Bronchial epithelial cell (primary cell): ENCODE data around the gene KLHL35. TPM values are rescaled to one million over a fixed set of nuclear protein-coding genes. Genes with fewer than 3 reads are reported as not detected.
"Not testable (repeated sequence)": the region's sequence is repeated elsewhere in the genome, so short reads cannot be mapped to it uniquely, and the experiment has no call there.

Experiments
- DNase-seq: peaks from one replicate; pipeline ENCODE4 v3.0.0-alpha.2; 2010; ENCODE audit warnings: low read depth
- FAIRE-seq: peaks from 2 replicates; lab custom pipeline; 2011; peaks lifted over from hg19 to GRCh38; lab: Jason Lieb, UNC
- H3K27me3 ChIP-seq: 2 replicates; pipeline ENCODE4 v1.5.1; 2011; ENCODE audit warnings: low read length; ENCODE audit not compliant: control insufficient read depth, insufficient read depth
- H3K36me3 ChIP-seq: 2 replicates; pipeline ENCODE4 v1.5.1; 2011; ENCODE audit warnings: low read length; ENCODE audit not compliant: control insufficient read depth, insufficient read depth
- H3K4me3 ChIP-seq: 2 replicates; pipeline ENCODE4 v1.5.1; 2011; ENCODE audit warnings: mild to moderate bottlenecking, low read depth, low read length, control low read depth
- CTCF ChIP-seq: IDR thresholded peaks from 2 replicates; pipeline ENCODE4 v1.5.1; 2011; ENCODE audit warnings: mild to moderate bottlenecking, moderate library complexity, low read length, control low read depth, inconsistent platforms; ENCODE audit not compliant: insufficient read depth, severe bottlenecking
- total RNA-seq: library from RNA; depleted of rRNA; stranded (reverse); fragments of >200 nt; gene quantifications from 2 replicates; pipeline ENCODE4 v1.2.1, GENCODE V29; 2014

KLHL35 gene
- total RNA-seq, 1 donor from 2014 or later: 0.79 TPM

- H3K27me3 ChIP-seq: no peaks in the 10 kb centered on the region
- DNase-seq: no peak
- H3K4me3 ChIP-seq: no peak overlapping the region
- H3K36me3 ChIP-seq: peaks cover 4% of the 10 kb centered on the region
- FAIRE-seq: no peak
- TF ChIP-seq CTCF: no peak
Measured at GRCh38 chr11:75422248-75423231, 10.5 kb downstream of the KLHL35 start.

DNA sequence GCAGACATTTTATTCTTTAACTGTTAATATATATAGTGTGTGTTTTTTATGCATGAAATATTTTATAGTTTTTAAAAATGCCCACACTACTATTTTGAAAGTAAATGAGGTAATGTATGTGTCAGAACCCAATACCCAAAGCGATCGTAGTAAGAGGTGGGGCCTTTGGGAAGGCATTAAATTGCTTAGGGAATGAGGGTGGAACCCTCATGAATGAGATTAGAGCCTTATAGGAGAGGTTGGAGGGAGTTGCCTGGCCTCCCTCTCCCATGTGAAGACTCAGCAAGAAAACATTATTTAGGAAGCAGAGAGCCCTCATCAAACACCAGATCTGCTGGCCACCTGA lies 11.1 kb downstream of the KLHL35 start:
- no peak for FAIRE-seq
- H3K36me3 ChIP-seq: peaks cover 4% of the 10 kb centered on the region
- no peaks in the 10 kb centered on the region for H3K27me3 ChIP-seq
- TF ChIP-seq CTCF: no peak
- no peak for DNase-seq
- H3K4me3 ChIP-seq: no peak overlapping the region

DNA sequence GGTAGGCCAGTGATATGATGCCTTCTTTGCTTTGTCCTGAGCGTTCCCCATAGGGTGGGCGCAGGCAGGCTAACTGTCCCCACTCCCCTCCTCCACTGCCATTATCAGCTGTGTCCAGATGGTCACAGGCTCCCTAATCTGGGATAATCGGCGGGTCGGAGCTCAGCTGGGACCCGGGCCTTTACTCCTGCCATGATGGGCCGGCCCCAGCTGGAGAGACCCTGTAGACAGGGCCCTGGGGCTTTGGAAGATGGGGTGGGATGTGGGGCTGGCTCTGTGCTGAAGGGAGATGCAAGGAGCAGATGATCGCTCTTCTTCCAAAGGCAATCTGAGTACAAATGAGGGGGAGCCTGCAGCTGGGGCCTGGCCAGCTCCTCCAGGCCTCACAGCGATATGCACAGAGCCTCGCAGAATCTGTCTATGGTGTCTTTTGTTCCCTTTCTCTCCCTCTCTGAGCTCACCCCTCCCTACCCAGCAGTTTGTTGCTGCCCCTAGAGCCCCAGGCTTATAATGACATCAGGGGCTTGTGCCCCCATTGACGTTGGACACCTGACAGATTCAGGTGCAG lies 11.9 kb downstream of the KLHL35 start:
- Histone ChIP-seq H3K4me3 (no peak overlapping the region), H3K36me3 (peaks cover 4% of the 10 kb centered on the region), H3K27me3 (no peaks in the 10 kb centered on the region)
- no peak for FAIRE-seq
- DNase-seq: no peak
- TF ChIP-seq CTCF: no peak

GRCh38 chr11:75420224-75421034 lies 12.6 kb downstream of the KLHL35 start:
- TF ChIP-seq CTCF: no peak
- Histone ChIP-seq H3K36me3 (peaks cover 4% of the 10 kb centered on the region), H3K4me3 (no peak overlapping the region), H3K27me3 (no peaks in the 10 kb centered on the region)
- no peak for FAIRE-seq
- no peak for DNase-seq

- FAIRE-seq (no peak), DNase-seq (no peak)
- no peak for TF ChIP-seq CTCF
- no peak overlapping the region for H3K4me3 ChIP-seq
- peaks cover 11% of the 10 kb centered on the region for H3K36me3 ChIP-seq
- H3K27me3 ChIP-seq: no peaks in the 10 kb centered on the region
Measured at GRCh38 chr11:75413864-75414263, 19.1 kb downstream of the KLHL35 start.

DNA sequence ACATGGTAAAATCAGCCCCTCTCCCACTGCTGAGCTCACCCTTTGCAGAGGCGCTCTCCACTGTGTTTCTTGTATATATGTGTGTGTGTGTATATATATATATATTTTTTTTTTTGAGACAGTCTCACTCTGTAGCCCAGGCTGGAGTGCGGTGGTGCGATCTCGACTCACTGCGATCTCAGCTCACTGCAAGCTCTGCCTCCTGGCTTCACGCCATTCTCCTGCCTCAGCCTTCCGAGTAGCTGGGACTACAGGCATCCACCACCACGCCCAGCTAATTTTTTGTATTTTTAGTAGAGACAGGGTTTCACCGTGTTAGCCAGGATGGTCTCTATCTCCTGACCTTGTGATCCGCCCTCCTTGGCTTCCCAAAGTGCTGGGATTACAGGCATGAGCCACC lies 19.9 kb downstream of the KLHL35 start:
- not testable (repeated sequence) for H3K4me3 ChIP-seq, DNase-seq, H3K27me3 ChIP-seq, FAIRE-seq
- H3K36me3 ChIP-seq: peaks cover 12% of the 10 kb centered on the region

DNA sequence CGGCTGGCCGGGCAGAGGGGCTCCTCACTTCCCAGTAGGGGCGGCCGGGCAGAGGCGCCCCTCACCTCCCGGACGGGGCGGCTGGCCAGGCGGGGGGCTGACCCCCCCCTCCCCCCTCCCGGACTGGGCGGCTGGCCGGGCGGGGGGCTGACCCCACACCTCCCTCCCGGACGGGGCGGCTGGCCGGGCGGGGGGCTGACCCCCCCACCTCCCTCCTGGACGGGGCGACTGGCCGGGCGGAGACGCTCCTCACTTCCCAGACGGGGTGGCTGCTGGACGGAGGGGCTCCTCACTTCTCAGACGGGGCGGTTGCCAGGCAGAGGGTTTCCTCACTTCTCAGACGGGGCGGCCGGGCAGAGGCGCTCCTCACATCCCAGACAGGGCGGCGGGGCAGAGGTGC lies 23.0 kb downstream of the KLHL35 start:
- H3K36me3 ChIP-seq: peaks cover 16% of the 10 kb centered on the region

More for the DNA sequence above, 23.0 kb downstream of the KLHL35 start:
- DNase-seq, FAIRE-seq, H3K4me3 ChIP-seq, H3K27me3 ChIP-seq: not testable (repeated sequence)
